ENCODE measurements around the gene ADGRA3. TPM values are rescaled to one million over a fixed set of nuclear protein-coding genes. Genes with fewer than 3 reads are reported as not detected.

Gene ADGRA3
- total RNA-seq, 1 experiment from 2014 or later = 41.2 TPM

- DNase-seq (ENCODE audit: low read depth, low spot score) (no peak), ATAC-seq (no peak)
- intact Hi-C loops (cut with micrococcal nuclease; ENCODE audit: unreplicated experiment) (no loop called here), in situ Hi-C loops (cut with HindIII; ENCODE audit: low pct_unique_long_range_greater_than_20kb, low sequenced_read_pairs) (no loop called here)
- H3K4me3 ChIP-seq (ENCODE audit: low read depth in 2 of 2, low read length in 2 of 2) = no peak overlapping the region
- no peaks in the 10 kb centered on the region for H3K36me3 ChIP-seq (ENCODE audit: control insufficient read depth, insufficient read depth, low read length)
- no peaks in the 10 kb centered on the region for H3K9me3 ChIP-seq (ENCODE audit: control insufficient read depth, insufficient read depth, low read depth, low read length)
- H3K27ac ChIP-seq (ENCODE audit: low read length) = no peak overlapping the region
- BruUV-seq (replicated peaks) = no TSS peak
- ChIA-PET POLR2A (no interaction called here), CTCF (no interaction called here)
- H3K4me1 ChIP-seq (ENCODE audit: control insufficient read depth, insufficient read depth, low read length) = peaks cover 3% of the 10 kb centered on the region; the same call in 1 of the 2 replicates
- TF ChIP-seq, protein P1, sequence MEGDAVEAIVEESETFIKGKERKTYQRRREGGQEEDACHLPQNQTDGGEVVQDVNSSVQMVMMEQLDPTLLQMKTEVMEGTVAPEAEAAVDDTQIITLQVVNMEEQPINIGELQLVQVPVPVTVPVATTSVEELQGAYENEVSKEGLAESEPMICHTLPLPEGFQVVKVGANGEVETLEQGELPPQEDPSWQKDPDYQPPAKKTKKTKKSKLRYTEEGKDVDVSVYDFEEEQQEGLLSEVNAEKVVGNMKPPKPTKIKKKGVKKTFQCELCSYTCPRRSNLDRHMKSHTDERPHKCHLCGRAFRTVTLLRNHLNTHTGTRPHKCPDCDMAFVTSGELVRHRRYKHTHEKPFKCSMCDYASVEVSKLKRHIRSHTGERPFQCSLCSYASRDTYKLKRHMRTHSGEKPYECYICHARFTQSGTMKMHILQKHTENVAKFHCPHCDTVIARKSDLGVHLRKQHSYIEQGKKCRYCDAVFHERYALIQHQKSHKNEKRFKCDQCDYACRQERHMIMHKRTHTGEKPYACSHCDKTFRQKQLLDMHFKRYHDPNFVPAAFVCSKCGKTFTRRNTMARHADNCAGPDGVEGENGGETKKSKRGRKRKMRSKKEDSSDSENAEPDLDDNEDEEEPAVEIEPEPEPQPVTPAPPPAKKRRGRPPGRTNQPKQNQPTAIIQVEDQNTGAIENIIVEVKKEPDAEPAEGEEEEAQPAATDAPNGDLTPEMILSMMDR (IDR thresholded peaks at IDR 0.05) = no peak
- TF ChIP-seq TCF7L2 (IDR thresholded peaks at IDR 0.05; ENCODE audit: low read depth, low read length) = no peak
- TF ChIP-seq, protein P2, sequence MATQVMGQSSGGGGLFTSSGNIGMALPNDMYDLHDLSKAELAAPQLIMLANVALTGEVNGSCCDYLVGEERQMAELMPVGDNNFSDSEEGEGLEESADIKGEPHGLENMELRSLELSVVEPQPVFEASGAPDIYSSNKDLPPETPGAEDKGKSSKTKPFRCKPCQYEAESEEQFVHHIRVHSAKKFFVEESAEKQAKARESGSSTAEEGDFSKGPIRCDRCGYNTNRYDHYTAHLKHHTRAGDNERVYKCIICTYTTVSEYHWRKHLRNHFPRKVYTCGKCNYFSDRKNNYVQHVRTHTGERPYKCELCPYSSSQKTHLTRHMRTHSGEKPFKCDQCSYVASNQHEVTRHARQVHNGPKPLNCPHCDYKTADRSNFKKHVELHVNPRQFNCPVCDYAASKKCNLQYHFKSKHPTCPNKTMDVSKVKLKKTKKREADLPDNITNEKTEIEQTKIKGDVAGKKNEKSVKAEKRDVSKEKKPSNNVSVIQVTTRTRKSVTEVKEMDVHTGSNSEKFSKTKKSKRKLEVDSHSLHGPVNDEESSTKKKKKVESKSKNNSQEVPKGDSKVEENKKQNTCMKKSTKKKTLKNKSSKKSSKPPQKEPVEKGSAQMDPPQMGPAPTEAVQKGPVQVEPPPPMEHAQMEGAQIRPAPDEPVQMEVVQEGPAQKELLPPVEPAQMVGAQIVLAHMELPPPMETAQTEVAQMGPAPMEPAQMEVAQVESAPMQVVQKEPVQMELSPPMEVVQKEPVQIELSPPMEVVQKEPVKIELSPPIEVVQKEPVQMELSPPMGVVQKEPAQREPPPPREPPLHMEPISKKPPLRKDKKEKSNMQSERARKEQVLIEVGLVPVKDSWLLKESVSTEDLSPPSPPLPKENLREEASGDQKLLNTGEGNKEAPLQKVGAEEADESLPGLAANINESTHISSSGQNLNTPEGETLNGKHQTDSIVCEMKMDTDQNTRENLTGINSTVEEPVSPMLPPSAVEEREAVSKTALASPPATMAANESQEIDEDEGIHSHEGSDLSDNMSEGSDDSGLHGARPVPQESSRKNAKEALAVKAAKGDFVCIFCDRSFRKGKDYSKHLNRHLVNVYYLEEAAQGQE (IDR thresholded peaks at IDR 0.05; ENCODE audit: insufficient read depth in 1 of 2, low read depth in 2 of 2, low read length in 1 of 2) = no peak
- no peak for TF ChIP-seq SIN3A (IDR thresholded peaks at IDR 0.05; ENCODE audit: borderline replicate concordance, insufficient read depth, low read depth, low read length)
- no peak for TF ChIP-seq POLR2AphosphoS5 (IDR thresholded peaks at IDR 0.05; ENCODE audit: low read depth, low read length)
- H3K27me3 ChIP-seq (ENCODE audit: control insufficient read depth, insufficient read depth, low read length) = no peaks in the 10 kb centered on the region
Observed at GRCh38 chr4:22471419-22471818, 44.4 kb downstream of the ADGRA3 start.

GRCh38 chr4:22466581-22466980 lies 49.3 kb downstream of the ADGRA3 start:
- ChIA-PET CTCF (no interaction called here), POLR2A (no interaction called here)
- ATAC-seq = no peak
- BruUV-seq (replicated peaks) = no TSS peak
- Histone ChIP-seq H3K9me3 (ENCODE audit: control insufficient read depth, insufficient read depth, low read depth, low read length) (no peaks in the 10 kb centered on the region), H3K4me1 (ENCODE audit: control insufficient read depth, insufficient read depth, low read length) (no peaks in the 10 kb centered on the region), H3K27ac (ENCODE audit: low read length) (no peak overlapping the region), H3K4me3 (ENCODE audit: low read depth in 2 of 2, low read length in 2 of 2) (no peak overlapping the region), H3K36me3 (ENCODE audit: control insufficient read depth, insufficient read depth, low read length) (no peaks in the 10 kb centered on the region), H3K27me3 (ENCODE audit: control insufficient read depth, insufficient read depth, low read length) (no peaks in the 10 kb centered on the region)
- no peak for TF ChIP-seq SIN3A (IDR thresholded peaks at IDR 0.05; ENCODE audit: borderline replicate concordance, insufficient read depth, low read depth, low read length)
- TF ChIP-seq, protein P1 (IDR thresholded peaks at IDR 0.05) = no peak
- no peak for TF ChIP-seq POLR2AphosphoS5 (IDR thresholded peaks at IDR 0.05; ENCODE audit: low read depth, low read length)
- no peak for TF ChIP-seq TCF7L2 (IDR thresholded peaks at IDR 0.05; ENCODE audit: low read depth, low read length)
- TF ChIP-seq, protein P2 (IDR thresholded peaks at IDR 0.05; ENCODE audit: insufficient read depth in 1 of 2, low read depth in 2 of 2, low read length in 1 of 2) = no peak
- in situ Hi-C loops (cut with HindIII; ENCODE audit: low pct_unique_long_range_greater_than_20kb, low sequenced_read_pairs) (no loop called here), intact Hi-C loops (cut with micrococcal nuclease; ENCODE audit: unreplicated experiment) (no loop called here)
- DNase-seq (ENCODE audit: low read depth, low spot score) = no peak
